Kidney (tissue), 14 donors: ENCODE measurements around the gene PDE4D. TPM values are rescaled to one million over a fixed set of nuclear protein-coding genes. Genes with fewer than 3 reads are reported as not detected.

Experiments used
- DNase-seq, 5 donors: peaks; one replicate each; pipeline ENCODE4 v3.0.0-alpha.2; 2013 to 2020
- FAIRE-seq: peaks from 2 replicates; lab custom pipeline; 2012; peaks lifted over from hg19 to GRCh38; lab: Jason Lieb, UNC
- H3K27ac ChIP-seq, 2 donors: one replicate each; pipeline ENCODE4 v1.7.0; 2013; ENCODE audit warnings: low read depth in 2 of 2, low read length in 2 of 2, inconsistent platforms in 1 of 2
- H3K27me3 ChIP-seq: one replicate; pipeline ENCODE4 v1.7.1; 2013; ENCODE audit warnings: low read length, inconsistent platforms; ENCODE audit not compliant: control insufficient read depth, insufficient read depth
- H3K36me3 ChIP-seq, 3 donors: one replicate each; pipeline versions ENCODE4 v1.7.0 to v1.7.1; 2013; ENCODE audit warnings: low read length in 3 of 3, control low read depth in 1 of 3, inconsistent platforms in 1 of 3; ENCODE audit not compliant: insufficient read depth in 3 of 3, control insufficient read depth in 2 of 3
- H3K4me1 ChIP-seq, 3 donors: one replicate each; pipeline versions ENCODE4 v1.7.0 to v1.7.1; 2013; ENCODE audit warnings: low read length in 3 of 3, inconsistent platforms in 1 of 3, low read depth in 1 of 3; ENCODE audit not compliant: control insufficient read depth in 2 of 3, insufficient read depth in 2 of 3
- H3K4me3 ChIP-seq, 3 donors: one replicate each; pipeline versions ENCODE4 v1.7.0 to v1.8.1; 2013; ENCODE audit warnings: low read length in 3 of 3, control low read depth in 1 of 3, inconsistent platforms in 1 of 3
- H3K9ac ChIP-seq, 3 donors: one replicate each; pipeline versions ENCODE4 v1.7.0 to v1.7.1; 2013; ENCODE audit warnings: low read length in 3 of 3, control low read depth in 1 of 3, inconsistent platforms in 1 of 3
- H3K9me3 ChIP-seq, 3 donors: one replicate each; pipeline versions ENCODE4 v1.7.0 to v1.7.1; 2013; ENCODE audit warnings: low read length in 3 of 3, control low read depth in 1 of 3, inconsistent platforms in 1 of 3; ENCODE audit not compliant: control insufficient read depth in 2 of 3, insufficient read depth in 1 of 3
- CTCF ChIP-seq: IDR thresholded peaks from 3 replicates; pipeline ENCODE4 v1.5.1; 2012; ENCODE audit warnings: mild to moderate bottlenecking, moderate library complexity, borderline replicate concordance; ENCODE audit not compliant: insufficient read depth; ENCODE audit errors: extremely low read depth
- intact Hi-C: fragments of 100-400 bp; cut with DNase I; formaldehyde crosslinking; loops from one replicate; pipeline ENCODE4 v1.11.1; 2022
- polyA plus RNA-seq: library from polyadenylated mRNA; stranded (reverse); fragments of 350-450 nt; fragmentation: Illumina TruSeq; extraction: RNeasy Lipid Tissue Mini Kit (QIAGEN cat#74804); gene quantifications from one replicate; pipeline ENCODE4 v1.2.3, GENCODE V29; 2014; ENCODE audit warnings: low read depth, low replicate concordance; ENCODE audit not compliant: insufficient read depth
- total RNA-seq: library from RNA; stranded (reverse); fragmentation: NEBNext Ultra II Directional; extraction: Animal tissue kit (Norgen Biotek cat#: 25700); gene quantifications from one replicate; pipeline ENCODE4 v1.2.1, GENCODE V29; 2021
- donor health status: control.
- donor health status: control.
- donor health status: control.
- donor health status: control.
- donor health status: control.
- donor health status: DM: yes; HTN: yes; CAD: no.
- donor health status: Normal renal cell carcinoma (clear cell type).

The PDE4D gene
- total and polyA plus RNA-seq, 2 donors from 2014 or later = 9.2 to 78.9 TPM

- intact Hi-C loops = no loop called here
- Histone ChIP-seq H3K27me3 (no peaks in the 10 kb centered on the region), H3K36me3 (peaks cover 0 to 11% (median 2%) of the 10 kb centered on the region in 3 donors), H3K9me3 (no peaks in the 10 kb centered on the region), H3K9ac (no peak overlapping the region), H3K4me1 (no peaks in the 10 kb centered on the region), H3K27ac (no peak overlapping the region), H3K4me3 (no peak overlapping the region)
- FAIRE-seq (no peak), DNase-seq (no peak)
- TF ChIP-seq CTCF = no peak
Observed at GRCh38 chr5:58993461-58993860, 900.1 kb downstream of the PDE4D start.

GRCh38 chr5:58988938-58989337 is 904.6 kb downstream of the PDE4D start:
- peaks cover 0 to 11% (median 5%) of the 10 kb centered on the region in 3 donors for H3K36me3 ChIP-seq

GRCh38 chr5:58987193-58987592 is 906.3 kb downstream of the PDE4D start:
- intact Hi-C loops = no loop called here
- FAIRE-seq (no peak), DNase-seq (no peak)
- TF ChIP-seq CTCF = no peak
- no peaks in the 10 kb centered on the region for H3K27me3 ChIP-seq
- H3K27ac ChIP-seq = no peak overlapping the region
- H3K36me3 ChIP-seq = peaks cover 0 to 18% (median 5%) of the 10 kb centered on the region in 3 donors
- no peaks in the 10 kb centered on the region for H3K4me1 ChIP-seq
- no peak overlapping the region for H3K4me3 ChIP-seq
- no peaks in the 10 kb centered on the region for H3K9me3 ChIP-seq
- H3K9ac ChIP-seq = no peak overlapping the region

More at GRCh38 chr5:58988938-58989337, 904.6 kb downstream of the PDE4D start:
- peak; percentile 44 for FAIRE-seq
- Histone ChIP-seq H3K27me3 (no peaks in the 10 kb centered on the region), H3K4me1 (no peaks in the 10 kb centered on the region), H3K27ac (no peak overlapping the region), H3K4me3 (no peak overlapping the region), H3K9ac (no peak overlapping the region), H3K9me3 (no peaks in the 10 kb centered on the region)
- no peak for TF ChIP-seq CTCF
- intact Hi-C loops = no loop called here
- no peak for DNase-seq

- FAIRE-seq = no peak
- H3K36me3 ChIP-seq = peaks cover 0 to 17% (median 7%) of the 10 kb centered on the region in 3 donors
- intact Hi-C loops = no loop called here
Observed at GRCh38 chr5:58986281-58986680, 907.2 kb downstream of the PDE4D start.

More at GRCh38 chr5:58986281-58986680, 907.2 kb downstream of the PDE4D start:
- Histone ChIP-seq H3K9me3 (no peaks in the 10 kb centered on the region), H3K4me1 (no peaks in the 10 kb centered on the region), H3K9ac (no peak overlapping the region), H3K27me3 (no peaks in the 10 kb centered on the region), H3K4me3 (no peak overlapping the region), H3K27ac (no peak overlapping the region)
- no peak for DNase-seq
- no peak for TF ChIP-seq CTCF
